Sigmoid colon (tissue), 7 donors: ENCODE results near the gene PLA2G4D. TPM values are rescaled to one million over a fixed set of nuclear protein-coding genes. Genes with fewer than 3 reads are reported as not detected.

Experiments
- DNase-seq: peaks from one replicate; pipeline ENCODE4 v3.0.0-alpha.2; 2019
- H3K27ac ChIP-seq, 4 donors: fragments of 200-600 bp; sonication (generic); one replicate each; pipeline ENCODE4 v1.5.1; 2016 to 2019; ENCODE audit warnings: mild to moderate bottlenecking in 1 of 4
- H3K27me3 ChIP-seq, 3 donors: fragments of 200-600 bp; sonication (generic); one replicate each; pipeline ENCODE4 v1.5.1; 2019; ENCODE audit warnings: mild to moderate bottlenecking in 1 of 3
- H3K36me3 ChIP-seq, 4 donors: fragments of 200-600 bp; sonication (generic); one replicate each; pipeline ENCODE4 v1.5.1; 2016 to 2019
- H3K4me1 ChIP-seq, 4 donors: fragments of 200-600 bp; sonication (generic); one replicate each; pipeline ENCODE4 v1.5.1; 2017 to 2019
- H3K4me3 ChIP-seq, 4 donors: fragments of 200-600 bp; sonication (generic); one replicate each; pipeline ENCODE4 v1.5.1; 2017 to 2019; ENCODE audit warnings: mild to moderate bottlenecking in 2 of 4, moderate library complexity in 1 of 4
- H3K9me3 ChIP-seq, 4 donors: fragments of 200-600 bp in 3 of 4; sonication (generic) in 3 of 4; one replicate each; pipeline versions ENCODE4 v1.5.1 to v1.6.1; 2013 to 2019
- EP300 ChIP-seq, 4 donors: sonication (generic); formaldehyde crosslinking; IDR thresholded peaks; one replicate each; pipeline ENCODE4 v1.6.1; 2017; ENCODE audit warnings: antibody characterized with exemption in 4 of 4
- POLR2A ChIP-seq, 2 donors: fragments of 450-650 bp; IDR thresholded peaks; one replicate each; pipeline ENCODE4 v1.6.1; 2016; ENCODE audit warnings: antibody characterized with exemption in 2 of 2, mild to moderate bottlenecking in 2 of 2, moderate library complexity in 2 of 2
- POLR2AphosphoS5 ChIP-seq, 4 donors: sonication (generic); formaldehyde crosslinking; IDR thresholded peaks; one replicate each; pipeline ENCODE4 v1.6.1; 2017; ENCODE audit warnings: antibody characterized with exemption in 4 of 4
- WGBS, 2 donors: extraction: QIAGEN DNeasy Blood & Tissue Kit; methylation state at CpG; one replicate each; pipeline ENCODE4 v1.1.7; 2013; 5-methylcytosine and 5-hydroxymethylcytosine counted together
- intact Hi-C: fragments of 100-400 bp; cut with DNase I; formaldehyde crosslinking; loops from one replicate; pipeline ENCODE4 v1.15.1; 2023
- polyA plus RNA-seq, 3 donors: library from polyadenylated mRNA; stranded (reverse); fragments of 200-250 nt; gene quantifications; one replicate each; pipeline ENCODE4 v1.2.3, GENCODE V29; 2013
- total RNA-seq, 4 donors: library from RNA; depleted of rRNA; stranded (reverse); fragments of >200 nt; gene quantifications; one replicate each; pipeline ENCODE4 v1.1.0, GENCODE V29; 2016
- TF ChIP-seq, protein P1 (sequence below), 4 experiments: fragments of 450-650 bp in 3 of 4; fragments of 200-600 bp in 1 of 4; IDR thresholded peaks; one replicate each; pipeline ENCODE4 v1.5.1; 2016 to 2019; ENCODE audit warnings: antibody characterized with exemption in 4 of 4, mild to moderate bottlenecking in 3 of 4, moderate library complexity in 2 of 4
- donor health status: healthy with polysubstance abuse.
- donor health status: Bipolar disorder and iron deficiency.
- donor health status: healthy.

Gene PLA2G4D
- total and polyA plus RNA-seq, 7 donors = under 0.01 to 0.31 (median 0.28) TPM; not detected in 4

DNA sequence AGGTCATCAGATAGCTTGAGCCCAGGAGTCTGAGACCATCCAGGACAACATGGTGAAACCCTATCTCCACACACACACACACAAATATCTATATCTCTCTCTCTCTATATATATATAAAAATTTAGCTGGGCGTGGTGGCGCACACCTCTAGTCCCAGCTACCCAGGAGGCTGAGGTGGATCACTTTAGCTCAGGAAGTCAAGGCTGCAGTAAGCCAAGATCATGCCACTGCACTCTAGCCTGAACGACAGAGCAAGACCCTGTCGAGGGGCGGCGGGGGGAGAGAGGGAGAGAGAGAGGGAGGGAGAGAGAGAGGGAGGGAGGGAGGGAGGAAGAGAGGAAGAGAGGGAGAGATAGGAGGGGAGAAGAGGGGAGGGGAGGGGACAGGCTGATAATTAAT, 34.1 kb upstream of the PLA2G4D start:
- Histone ChIP-seq H3K4me1 (no peaks in the 10 kb centered on the region), H3K9me3 (no peaks in the 10 kb centered on the region), H3K27me3 (peaks cover 0 to 8% (median 0%) of the 10 kb centered on the region in 3 donors), H3K4me3 (no peak overlapping the region), H3K36me3 (no peaks in the 10 kb centered on the region), H3K27ac (no peak overlapping the region)
- WGBS, 2 donors = 80 to 93% methylated on average over 6 of the region's 6 CpGs
- DNase-seq = no peak
- no peak for TF ChIP-seq POLR2AphosphoS5 (IDR thresholded peaks at IDR 0.05)
- TF ChIP-seq, protein P1, sequence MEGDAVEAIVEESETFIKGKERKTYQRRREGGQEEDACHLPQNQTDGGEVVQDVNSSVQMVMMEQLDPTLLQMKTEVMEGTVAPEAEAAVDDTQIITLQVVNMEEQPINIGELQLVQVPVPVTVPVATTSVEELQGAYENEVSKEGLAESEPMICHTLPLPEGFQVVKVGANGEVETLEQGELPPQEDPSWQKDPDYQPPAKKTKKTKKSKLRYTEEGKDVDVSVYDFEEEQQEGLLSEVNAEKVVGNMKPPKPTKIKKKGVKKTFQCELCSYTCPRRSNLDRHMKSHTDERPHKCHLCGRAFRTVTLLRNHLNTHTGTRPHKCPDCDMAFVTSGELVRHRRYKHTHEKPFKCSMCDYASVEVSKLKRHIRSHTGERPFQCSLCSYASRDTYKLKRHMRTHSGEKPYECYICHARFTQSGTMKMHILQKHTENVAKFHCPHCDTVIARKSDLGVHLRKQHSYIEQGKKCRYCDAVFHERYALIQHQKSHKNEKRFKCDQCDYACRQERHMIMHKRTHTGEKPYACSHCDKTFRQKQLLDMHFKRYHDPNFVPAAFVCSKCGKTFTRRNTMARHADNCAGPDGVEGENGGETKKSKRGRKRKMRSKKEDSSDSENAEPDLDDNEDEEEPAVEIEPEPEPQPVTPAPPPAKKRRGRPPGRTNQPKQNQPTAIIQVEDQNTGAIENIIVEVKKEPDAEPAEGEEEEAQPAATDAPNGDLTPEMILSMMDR (IDR thresholded peaks at IDR 0.05) = no peak
- no peak for TF ChIP-seq EP300 (IDR thresholded peaks at IDR 0.05)
- TF ChIP-seq POLR2A (IDR thresholded peaks at IDR 0.05) = no peak
- intact Hi-C loops = no loop called here

DNA sequence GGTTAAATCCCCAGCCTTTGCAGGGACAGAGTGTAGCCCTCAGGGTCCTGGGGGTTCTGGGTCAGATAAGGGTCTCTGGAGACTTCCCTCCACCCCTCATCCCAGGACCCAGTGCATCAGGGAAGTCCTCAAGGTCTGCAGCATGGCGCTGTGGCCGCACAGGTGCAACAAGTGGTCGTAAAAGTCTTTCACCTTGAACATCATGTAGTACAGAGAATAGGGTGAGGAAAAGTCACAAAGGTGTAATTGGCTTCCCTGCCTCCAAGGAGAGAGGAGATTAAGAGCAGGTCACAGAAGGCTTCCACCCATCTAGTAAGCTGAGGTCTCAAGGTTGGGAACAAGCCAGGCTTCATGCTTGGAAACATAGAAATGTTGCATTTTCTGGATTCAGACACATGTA, 29.2 kb upstream of the PLA2G4D start:
- WGBS, 2 donors = 39 to 77% methylated on average over 3 of the region's 3 CpGs
- Histone ChIP-seq H3K4me1 (peaks cover 0 to 6% (median 2%) of the 10 kb centered on the region in 4 donors), H3K9me3 (no peaks in the 10 kb centered on the region), H3K27me3 (peaks cover 0 to 8% (median 0%) of the 10 kb centered on the region in 3 donors), H3K4me3 (no peak overlapping the region), H3K36me3 (no peaks in the 10 kb centered on the region), H3K27ac (no peak overlapping the region)
- intact Hi-C loops = no loop called here
- no peak for DNase-seq
- no peak for TF ChIP-seq POLR2A (IDR thresholded peaks at IDR 0.05)
- TF ChIP-seq, protein P1 (IDR thresholded peaks at IDR 0.05) = no peak
- TF ChIP-seq POLR2AphosphoS5 (IDR thresholded peaks at IDR 0.05) = no peak
- no peak for TF ChIP-seq EP300 (IDR thresholded peaks at IDR 0.05)

DNA sequence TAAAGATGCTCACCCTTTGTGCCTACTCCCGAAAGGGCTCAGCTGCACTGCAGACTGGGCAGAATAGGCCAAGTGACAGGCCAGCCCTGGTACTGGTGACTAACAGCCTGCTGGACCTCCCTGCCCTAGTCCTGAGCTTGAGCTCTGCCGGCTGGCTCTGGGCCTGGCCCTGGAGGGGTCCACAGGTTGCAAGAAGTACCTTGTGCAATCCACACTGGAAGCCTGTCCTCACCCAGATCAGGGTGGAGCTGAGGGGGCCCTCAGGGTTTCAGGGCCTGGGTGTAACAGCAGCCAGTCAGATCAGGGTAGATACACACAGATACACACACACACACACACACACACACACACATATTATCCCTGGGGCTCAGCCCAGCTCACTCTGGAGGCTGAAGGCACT, 27.3 kb upstream of the PLA2G4D start:
- Histone ChIP-seq H3K27me3 (peaks cover 0 to 3% (median 0%) of the 10 kb centered on the region in 3 donors), H3K27ac (no peak overlapping the region), H3K4me3 (no peak overlapping the region), H3K4me1 (peaks cover 0 to 6% (median 2%) of the 10 kb centered on the region in 4 donors), H3K9me3 (no peaks in the 10 kb centered on the region), H3K36me3 (no peaks in the 10 kb centered on the region)
- intact Hi-C loops = no loop called here
- TF ChIP-seq POLR2A (IDR thresholded peaks at IDR 0.05) (no peak), EP300 (IDR thresholded peaks at IDR 0.05) (no peak), POLR2AphosphoS5 (IDR thresholded peaks at IDR 0.05) (no peak)
- TF ChIP-seq, protein P1 (IDR thresholded peaks at IDR 0.05) = no peak
- DNase-seq = no peak
- WGBS, 2 donors = 47 to 59% methylated on average over 2 of the region's 2 CpGs

DNA sequence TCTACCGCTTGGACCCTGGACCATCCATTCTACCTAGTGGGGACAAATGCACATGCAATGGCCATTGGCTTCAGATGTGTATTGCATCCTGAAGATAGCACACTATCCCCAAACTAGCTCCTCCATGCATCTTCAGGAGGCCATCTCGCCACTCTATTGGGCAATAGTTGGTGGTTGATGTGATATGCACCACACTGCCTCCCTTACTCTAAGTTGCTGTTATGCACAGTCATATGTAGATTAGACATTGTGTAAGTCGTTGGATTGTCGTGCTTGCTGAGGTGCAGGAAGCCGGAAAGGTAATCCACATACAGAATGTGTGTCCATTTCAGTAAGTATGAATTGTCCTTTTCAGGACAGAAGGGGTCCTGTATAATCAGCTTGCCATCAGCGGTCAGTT, 26.7 kb upstream of the PLA2G4D start:
- intact Hi-C loops = no loop called here
- 86 to 96% methylated on average over 6 of the region's 6 CpGs for WGBS, 2 donors
- no peak for DNase-seq
- no peaks in the 10 kb centered on the region for H3K36me3 ChIP-seq
- H3K9me3 ChIP-seq = no peaks in the 10 kb centered on the region
- peaks cover 0 to 6% (median 2%) of the 10 kb centered on the region in 4 donors for H3K4me1 ChIP-seq
- TF ChIP-seq POLR2A (IDR thresholded peaks at IDR 0.05) (no peak), EP300 (IDR thresholded peaks at IDR 0.05) (no peak), POLR2AphosphoS5 (IDR thresholded peaks at IDR 0.05) (no peak)
- TF ChIP-seq, protein P1 (IDR thresholded peaks at IDR 0.05) = no peak
- H3K27ac ChIP-seq = no peak overlapping the region
- peaks cover 0 to 3% (median 0%) of the 10 kb centered on the region in 3 donors for H3K27me3 ChIP-seq
- no peak overlapping the region for H3K4me3 ChIP-seq

DNA sequence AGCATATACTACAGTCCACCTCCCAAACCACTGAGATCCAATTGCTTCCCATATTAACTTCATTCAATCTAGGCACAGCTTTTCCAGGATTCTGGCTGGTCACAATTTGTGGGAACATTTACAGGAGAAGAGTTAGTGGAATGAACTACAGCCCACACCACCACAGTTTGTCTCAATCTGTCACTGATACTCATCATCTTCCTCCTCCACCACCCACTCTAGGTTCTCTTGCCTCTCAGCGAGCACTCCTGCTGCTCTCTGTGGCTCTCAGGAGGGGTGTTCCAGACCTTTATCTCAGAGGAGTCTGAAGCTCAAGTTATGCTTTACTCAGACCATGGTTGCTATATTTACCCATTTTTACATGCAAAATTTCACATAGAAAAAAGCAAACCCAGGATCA, 25.9 kb upstream of the PLA2G4D start:
- H3K9me3 ChIP-seq = no peaks in the 10 kb centered on the region
- intact Hi-C loops = no loop called here
- DNase-seq = no peak
- peaks cover 0 to 6% (median 2%) of the 10 kb centered on the region in 4 donors for H3K4me1 ChIP-seq
- 85 to 98% methylated on average over 1 of the region's 1 CpG for WGBS, 2 donors
- H3K36me3 ChIP-seq = no peaks in the 10 kb centered on the region
- H3K4me3 ChIP-seq = no peak overlapping the region
- peaks cover 0 to 3% (median 0%) of the 10 kb centered on the region in 3 donors for H3K27me3 ChIP-seq
- H3K27ac ChIP-seq = no peak overlapping the region
- TF ChIP-seq, protein P1 (IDR thresholded peaks at IDR 0.05) = no peak
- TF ChIP-seq POLR2AphosphoS5 (IDR thresholded peaks at IDR 0.05) (no peak), POLR2A (IDR thresholded peaks at IDR 0.05) (no peak), EP300 (IDR thresholded peaks at IDR 0.05) (no peak)
